WERI-Rb-1 (cell line): ENCODE results near the gene MARS1.

Experiments
- DNase-seq: peaks from one replicate; pipeline ENCODE4 v3.0.0-alpha.2; 2020
- H3K27ac ChIP-seq: fragments of 250-450 bp; sonication (Bioruptor Pico); 2 replicates; pipeline ENCODE4 v1.5.1; 2020; ENCODE audit warnings: mild to moderate bottlenecking, moderate library complexity
- H3K27me3 ChIP-seq: fragments of 250-450 bp; sonication (Bioruptor Pico); 2 replicates; pipeline ENCODE4 v1.5.1; 2021; ENCODE audit warnings: mild to moderate bottlenecking, low read depth, moderate library complexity; ENCODE audit not compliant: insufficient read depth, severe bottlenecking
- H3K36me3 ChIP-seq: fragments of 250-450 bp; sonication (Bioruptor Pico); 2 replicates; pipeline ENCODE4 v1.5.1; 2020; ENCODE audit warnings: mild to moderate bottlenecking, moderate library complexity
- H3K4me3 ChIP-seq: 2 replicates; pipeline ENCODE4 v1.5.1; 2011; ENCODE audit warnings: low read depth, mild to moderate bottlenecking, control low read depth, low read length
- H3K9me3 ChIP-seq: fragments of 250-450 bp; sonication (Bioruptor Pico); 2 replicates; pipeline ENCODE4 v1.5.1; 2021; ENCODE audit warnings: mild to moderate bottlenecking, moderate library complexity; ENCODE audit not compliant: severe bottlenecking
- CTCF ChIP-seq: IDR thresholded peaks from 2 replicates; pipeline ENCODE4 v1.5.1; 2011; ENCODE audit warnings: low read depth, mild to moderate bottlenecking, control low read depth, inconsistent platforms, low read length

MARS1 gene

GRCh38 chr12:57518176-57518919, 30.5 kb downstream of the MARS1 start:
- H3K27ac ChIP-seq, result peak overlapping the region; percentile 97
- H3K27me3 ChIP-seq, result no peaks in the 10 kb centered on the region
- no peak for DNase-seq
- peaks cover 66% of the 10 kb centered on the region for H3K36me3 ChIP-seq
- H3K9me3 ChIP-seq, result no peaks in the 10 kb centered on the region
- peak overlapping the region; percentile 90 for H3K4me3 ChIP-seq
- no peak for TF ChIP-seq CTCF

GRCh38 chr12:57518920-57519795, 31.3 kb downstream of the MARS1 start:
- H3K36me3 ChIP-seq, result peaks cover 67% of the 10 kb centered on the region
- H3K4me3 ChIP-seq, result peak overlapping the region; percentile 90
- DNase-seq, result peak; percentile 72
- H3K9me3 ChIP-seq, result no peaks in the 10 kb centered on the region
- H3K27me3 ChIP-seq, result no peaks in the 10 kb centered on the region
- H3K27ac ChIP-seq, result peak overlapping the region; percentile 97
- TF ChIP-seq CTCF, result no peak

GRCh38 chr12:57519796-57520052, 31.9 kb downstream of the MARS1 start:
- H3K27ac ChIP-seq, result peak overlapping the region; percentile 97
- H3K36me3 ChIP-seq, result peaks cover 67% of the 10 kb centered on the region
- no peaks in the 10 kb centered on the region for H3K9me3 ChIP-seq
- no peak for TF ChIP-seq CTCF
- peak overlapping the region; percentile 90 for H3K4me3 ChIP-seq
- no peaks in the 10 kb centered on the region for H3K27me3 ChIP-seq
- DNase-seq, result peak; percentile 55

- Histone ChIP-seq H3K9me3 (no peaks in the 10 kb centered on the region), H3K27ac (peak within 1 kb of the TSS; percentile 99), H3K4me3 (peak within 1 kb of the TSS; percentile 90), H3K36me3 (peaks cover 67% of the 10 kb centered on the region), H3K27me3 (no peaks in the 10 kb centered on the region)
- no peak for TF ChIP-seq CTCF
- DNase-seq, result peak; percentile 99
These were observed 32.4 kb downstream of the MARS1 start, which contains the start of gene DDIT3 for GRCh38 chr12:57520053-57520818. DDIT3 (minus strand) TSS chr12:57520514; CDS start chr12:57517406, 3,108 bp downstream.

GRCh38 chr12:57521525-57522010, 33.7 kb downstream of the MARS1 start:
- Histone ChIP-seq H3K36me3 (peaks cover 65% of the 10 kb centered on the region), H3K4me3 (peak overlapping the region; percentile 51), H3K27ac (peak overlapping the region; percentile 99), H3K27me3 (no peaks in the 10 kb centered on the region), H3K9me3 (no peaks in the 10 kb centered on the region)
- peak; percentile 74 for DNase-seq
- peak; percentile 46 for TF ChIP-seq CTCF
